BJ (cell line): ENCODE data around the gene MED26. TPM values are rescaled to one million over a fixed set of nuclear protein-coding genes. Genes with fewer than 3 reads are reported as not detected.

Experiments
- CTCF ChIA-PET: fragments of 350-600 bp; formaldehyde crosslinking; extraction: SDS; loops from one replicate; lab custom pipeline; 2021; ENCODE audit warnings: antibody characterized with exemption, inconsistent platforms; lab: Yijun Ruan, JAX
- POLR2A ChIA-PET: fragments of 300-600 bp; sonication (Branson Sonifier 250); formaldehyde crosslinking; extraction: SDS; loops from one replicate; lab custom pipeline; 2021; ENCODE audit warnings: antibody characterized with exemption; lab: Charles Lee
- DNase-seq: peaks from one replicate; pipeline ENCODE4 v3.0.0-alpha.2; 2011; ENCODE audit warnings: low read depth
- H3K27me3 ChIP-seq: 2 replicates; pipeline ENCODE4 v1.6.0; 2011; ENCODE audit warnings: low read length; ENCODE audit not compliant: control insufficient read depth, insufficient read depth
- H3K36me3 ChIP-seq: 2 replicates; pipeline ENCODE4 v1.5.1; 2011; ENCODE audit warnings: low read length; ENCODE audit not compliant: control insufficient read depth, insufficient read depth
- H3K4me3 ChIP-seq: 2 replicates; pipeline ENCODE4 v1.5.1; 2011; ENCODE audit warnings: low read depth, mild to moderate bottlenecking, control low read depth, low read length
- polyA plus RNA-seq: library from polyadenylated mRNA; depleted of rRNA; stranded (reverse); fragments of >200 nt; gene quantifications from 2 replicates; pipeline ENCODE4 v1.2.3, GENCODE V29; 2011
- TF ChIP-seq, protein P1 (sequence below): IDR thresholded peaks from 2 replicates; pipeline ENCODE4 v1.5.1; 2011; ENCODE audit warnings: low read depth, mild to moderate bottlenecking, control low read depth, inconsistent platforms, low read length, moderate library complexity; ENCODE audit not compliant: insufficient read depth

The MED26 gene
- polyA plus RNA-seq, 1 experiment = 3.9 TPM

DNA sequence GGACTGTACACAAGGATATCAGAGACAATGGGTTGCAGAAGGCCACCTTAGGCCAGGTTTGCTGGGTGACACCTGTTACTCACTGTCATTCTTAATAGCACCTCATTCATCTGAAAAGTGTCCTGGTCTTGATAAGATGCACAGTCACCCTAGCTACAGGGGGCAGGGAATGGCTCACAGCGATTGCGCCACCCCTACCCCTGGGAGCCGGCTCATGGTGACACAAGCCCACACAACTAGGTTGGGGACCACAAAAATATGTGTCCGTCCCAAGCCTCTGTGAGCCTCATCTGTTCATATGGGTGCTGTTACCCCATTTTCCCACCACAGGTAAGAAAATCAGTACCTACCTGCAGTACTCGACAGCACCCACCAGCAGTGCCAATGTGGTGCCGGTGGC is 23.4 kb downstream of the MED26 start:
- Histone ChIP-seq H3K27me3 (no peaks in the 10 kb centered on the region), H3K4me3 (no peak overlapping the region), H3K36me3 (no peaks in the 10 kb centered on the region)
- CTCF ChIA-PET = no interaction called here
- DNase-seq = no peak
- POLR2A ChIA-PET = no interaction called here
- TF ChIP-seq, protein P1, sequence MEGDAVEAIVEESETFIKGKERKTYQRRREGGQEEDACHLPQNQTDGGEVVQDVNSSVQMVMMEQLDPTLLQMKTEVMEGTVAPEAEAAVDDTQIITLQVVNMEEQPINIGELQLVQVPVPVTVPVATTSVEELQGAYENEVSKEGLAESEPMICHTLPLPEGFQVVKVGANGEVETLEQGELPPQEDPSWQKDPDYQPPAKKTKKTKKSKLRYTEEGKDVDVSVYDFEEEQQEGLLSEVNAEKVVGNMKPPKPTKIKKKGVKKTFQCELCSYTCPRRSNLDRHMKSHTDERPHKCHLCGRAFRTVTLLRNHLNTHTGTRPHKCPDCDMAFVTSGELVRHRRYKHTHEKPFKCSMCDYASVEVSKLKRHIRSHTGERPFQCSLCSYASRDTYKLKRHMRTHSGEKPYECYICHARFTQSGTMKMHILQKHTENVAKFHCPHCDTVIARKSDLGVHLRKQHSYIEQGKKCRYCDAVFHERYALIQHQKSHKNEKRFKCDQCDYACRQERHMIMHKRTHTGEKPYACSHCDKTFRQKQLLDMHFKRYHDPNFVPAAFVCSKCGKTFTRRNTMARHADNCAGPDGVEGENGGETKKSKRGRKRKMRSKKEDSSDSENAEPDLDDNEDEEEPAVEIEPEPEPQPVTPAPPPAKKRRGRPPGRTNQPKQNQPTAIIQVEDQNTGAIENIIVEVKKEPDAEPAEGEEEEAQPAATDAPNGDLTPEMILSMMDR = no peak

DNA sequence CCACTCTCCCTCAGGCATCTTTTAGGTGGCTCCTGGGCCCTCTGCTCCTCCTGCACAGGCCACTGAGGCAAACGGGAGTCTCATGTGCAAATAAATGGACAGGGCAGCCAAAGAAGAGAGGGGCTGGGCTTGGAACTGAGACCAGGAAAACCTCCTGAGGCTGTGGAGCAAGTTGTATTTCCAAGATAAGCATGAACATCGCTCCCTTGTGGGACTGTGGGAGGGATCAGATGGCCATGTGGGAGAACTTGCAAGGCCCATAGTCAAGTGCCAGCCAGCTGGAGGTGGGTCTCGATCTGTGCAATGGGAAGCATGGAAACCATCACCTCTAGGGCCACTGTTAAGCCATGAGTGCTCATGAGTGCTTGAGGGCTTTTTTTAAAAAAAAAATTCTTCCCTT is 24.9 kb downstream of the MED26 start:
- no peak overlapping the region for H3K4me3 ChIP-seq
- H3K36me3 ChIP-seq = no peaks in the 10 kb centered on the region
- ChIA-PET POLR2A (no interaction called here), CTCF (no interaction called here)
- no peak for DNase-seq
- no peaks in the 10 kb centered on the region for H3K27me3 ChIP-seq
- TF ChIP-seq, protein P1 = no peak

DNA sequence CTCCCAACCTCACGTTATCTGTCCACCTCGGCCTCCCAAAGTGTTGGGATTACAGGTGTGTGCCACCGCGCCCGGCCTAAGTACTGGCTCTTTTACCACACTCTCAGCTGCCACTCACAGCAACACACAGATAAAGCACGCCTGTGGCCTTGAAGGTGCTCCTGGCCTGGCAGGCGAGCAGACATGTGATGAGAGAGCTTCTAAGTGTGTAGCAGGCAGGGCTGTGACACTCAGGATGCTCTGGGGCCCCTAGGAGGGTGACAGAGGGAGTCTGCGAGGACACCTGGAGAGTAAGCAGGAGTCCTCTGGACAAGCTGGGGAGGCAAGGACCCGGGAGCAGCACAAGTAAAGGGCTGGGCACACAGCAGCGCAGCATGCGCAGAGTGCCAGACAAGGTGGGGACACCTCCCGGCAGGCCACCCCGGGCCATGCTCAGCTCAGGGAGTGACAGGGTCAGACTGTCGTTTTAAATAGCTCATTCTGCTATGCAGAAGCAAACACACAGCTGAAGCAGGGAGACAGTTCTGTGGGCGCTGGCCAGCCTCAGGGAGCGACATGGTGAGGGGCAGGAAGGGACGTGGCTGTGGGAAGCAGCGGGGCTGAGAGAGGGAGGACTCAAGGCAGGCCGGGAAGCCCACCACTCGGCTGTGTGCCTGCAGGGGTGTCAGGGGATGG is 26.5 kb downstream of the MED26 start:
- no peak for DNase-seq
- ChIA-PET CTCF (no interaction called here), POLR2A (no interaction called here)
- TF ChIP-seq, protein P1 = no peak
- Histone ChIP-seq H3K36me3 (no peaks in the 10 kb centered on the region), H3K4me3 (no peak overlapping the region), H3K27me3 (no peaks in the 10 kb centered on the region)

DNA sequence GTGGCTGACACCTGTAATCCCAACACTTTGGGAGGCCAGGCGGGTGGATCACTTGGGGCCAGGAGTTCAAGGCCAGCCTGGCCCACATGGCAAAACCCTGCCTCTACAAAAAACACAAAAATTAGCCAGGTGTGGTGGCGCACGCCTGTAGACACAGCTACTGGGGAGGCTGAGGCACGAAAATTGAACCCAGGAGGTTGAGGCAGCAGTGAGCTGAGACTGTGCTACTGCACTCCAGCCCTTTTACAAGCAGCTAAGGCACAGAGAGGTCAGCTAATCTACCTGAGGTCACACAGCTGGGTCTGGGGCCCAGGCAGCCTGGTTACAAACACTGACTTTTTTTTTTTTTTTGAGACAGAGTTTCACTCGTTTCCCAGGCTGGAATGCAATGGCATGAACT is 27.2 kb downstream of the MED26 start:
- Histone ChIP-seq H3K36me3 (no peaks in the 10 kb centered on the region), H3K27me3 (no peaks in the 10 kb centered on the region), H3K4me3 (no peak overlapping the region)
- TF ChIP-seq, protein P1 = no peak
- ChIA-PET CTCF (no interaction called here), POLR2A (no interaction called here)
- DNase-seq = no peak

DNA sequence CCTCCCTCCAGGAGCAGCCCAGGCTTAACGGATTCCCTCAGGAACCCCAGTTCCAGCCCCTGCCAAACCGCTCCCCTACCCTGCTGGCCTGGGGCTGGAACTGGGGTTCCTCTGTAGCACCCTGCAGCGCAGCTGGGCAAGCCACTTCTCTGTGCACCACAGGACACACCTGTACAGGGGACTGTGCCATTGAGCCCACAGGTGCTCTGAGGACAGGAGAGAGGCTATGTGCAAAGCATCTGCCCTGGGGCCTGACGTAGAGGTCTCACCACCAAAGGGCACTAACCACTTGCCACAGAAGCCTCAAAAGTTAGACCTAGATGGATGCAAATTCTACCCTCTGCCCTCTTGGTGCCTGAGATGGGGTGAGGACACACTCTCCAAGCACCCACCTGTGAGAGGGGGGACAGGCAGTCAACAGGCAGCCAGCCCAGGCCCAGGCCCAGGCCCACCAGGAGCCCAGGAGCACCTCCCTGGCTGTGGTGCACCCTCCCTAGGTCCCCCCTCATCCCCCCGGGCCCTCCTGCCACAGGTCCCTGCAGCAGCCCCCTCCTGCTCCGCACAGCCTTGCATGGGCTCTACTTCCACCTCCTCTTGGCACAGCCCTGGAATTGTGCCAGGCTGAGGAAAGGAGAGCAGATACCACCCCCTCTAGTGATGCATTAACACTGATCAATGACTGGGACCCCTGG is 28.2 kb downstream of the MED26 start:
- POLR2A ChIA-PET = no interaction called here
- TF ChIP-seq, protein P1 = no peak
- H3K27me3 ChIP-seq = no peaks in the 10 kb centered on the region
- CTCF ChIA-PET = interaction anchor here (1.0 kb wide), 1 partner anchor 12 kb away, joined by 5 read pairs; no protein-coding TSS in a partner anchor
- H3K4me3 ChIP-seq = no peak overlapping the region
- no peak for DNase-seq
- no peaks in the 10 kb centered on the region for H3K36me3 ChIP-seq
